Measurements from ENCODE around the gene PLXNA4. TPM values are rescaled to one million over a fixed set of nuclear protein-coding genes. Genes with fewer than 3 reads are reported as not detected.

The PLXNA4 gene
- total and polyA plus RNA-seq, 7 experiments from 2014 or later, result 0.05 to 31.6 (median 1.1) TPM

DNA sequence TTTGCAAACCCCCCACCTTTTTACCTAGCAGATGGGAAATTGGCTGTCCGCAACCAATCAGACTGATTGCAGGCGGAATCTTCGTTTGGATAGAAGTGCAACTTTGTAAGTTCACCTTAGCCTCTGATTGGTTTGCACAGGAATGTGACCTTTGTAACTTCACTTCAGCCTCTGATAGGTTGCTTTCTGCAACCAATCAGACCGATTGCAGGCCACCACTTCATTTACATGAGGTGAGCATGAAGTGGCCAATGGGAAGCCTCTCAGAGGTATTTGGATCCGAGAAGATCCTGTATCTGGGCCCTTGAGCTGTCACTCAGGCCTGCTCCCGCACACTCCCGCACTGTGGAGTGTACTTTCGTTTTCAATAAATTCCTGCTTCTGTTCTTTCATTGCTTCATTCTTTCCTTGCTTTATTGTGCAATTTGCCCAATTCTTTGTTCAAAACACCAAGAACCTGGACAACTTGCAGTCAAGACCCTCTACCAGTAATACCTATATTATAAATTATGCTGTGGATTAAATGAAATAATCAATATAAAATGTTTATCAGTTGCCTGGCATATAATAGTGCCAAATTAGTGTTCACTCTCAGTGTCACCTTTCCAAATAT, 491.4 kb downstream of the PLXNA4 start:
- Mint-ChIP-seq H3K4me1 (no peaks in the 10 kb centered on the region), H3K4me3 (no peak overlapping the region), H3K9me3 (peaks cover 0 to 5% (median 0%) of the 10 kb centered on the region in 11 donors), H3K27ac (no peak overlapping the region), H3K36me3 (no peaks in the 10 kb centered on the region), H3K27me3 (peaks cover 8 to 49% (median 21%) of the 10 kb centered on the region in 5 donors)
- H3K4me3 ChIP-seq (ENCODE audit: low read length), result no peak overlapping the region
- ChIA-PET POLR2A (no interaction called here), CTCF (no interaction called here)
- H3K9me3 ChIP-seq (ENCODE audit: control insufficient read depth in 2 of 3, low read length in 3 of 3), result no peaks in the 10 kb centered on the region
- ATAC-seq (no peak), DNase-seq (no peak)
- no peaks in the 10 kb centered on the region for H3K27me3 ChIP-seq (ENCODE audit: control insufficient read depth in 2 of 2, insufficient read depth in 2 of 2, low read length in 2 of 2)
- intact Hi-C loops (cut with micrococcal nuclease), result no loop called here
- H3K36me3 ChIP-seq (ENCODE audit: control insufficient read depth in 2 of 3, insufficient read depth in 3 of 3, low read length in 3 of 3), result no peaks in the 10 kb centered on the region
- H3K4me1 ChIP-seq (ENCODE audit: control insufficient read depth in 2 of 2, insufficient read depth in 2 of 2, low read length in 2 of 2), result no peaks in the 10 kb centered on the region
- H3K27ac ChIP-seq (ENCODE audit: low read depth, low read length), result no peak overlapping the region

DNA sequence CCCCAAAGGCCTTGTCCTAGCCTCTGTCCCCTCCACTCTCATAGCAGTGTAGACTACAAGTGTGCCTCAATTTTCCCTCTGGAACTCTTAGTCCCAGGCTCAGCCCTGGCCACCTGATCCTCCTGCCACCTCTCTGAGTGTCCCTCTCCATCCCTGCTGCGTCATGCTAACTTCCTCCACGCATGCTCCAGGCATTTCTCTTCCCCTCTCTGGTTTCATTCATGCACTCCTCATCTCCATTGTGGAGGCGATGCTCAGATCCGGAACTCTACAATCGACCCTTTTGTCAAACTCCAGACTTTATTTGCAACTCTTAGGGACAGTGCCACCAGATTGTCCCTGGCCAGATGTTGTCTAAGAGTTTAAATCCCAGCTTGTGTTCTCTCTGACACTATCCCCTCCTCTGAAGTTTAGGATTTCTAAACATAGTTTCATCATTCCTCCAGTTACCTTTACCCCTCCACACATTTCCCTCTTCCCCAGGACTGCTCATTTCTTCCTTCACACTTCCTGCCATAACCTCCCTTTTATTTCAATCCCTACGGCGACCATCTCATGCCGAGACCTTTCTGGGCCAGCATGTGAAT, 492.6 kb downstream of the PLXNA4 start:
- Histone ChIP-seq H3K27me3 (ENCODE audit: control insufficient read depth in 2 of 2, insufficient read depth in 2 of 2, low read length in 2 of 2) (no peaks in the 10 kb centered on the region), H3K36me3 (ENCODE audit: control insufficient read depth in 2 of 3, insufficient read depth in 3 of 3, low read length in 3 of 3) (no peaks in the 10 kb centered on the region), H3K4me3 (ENCODE audit: low read length) (no peak overlapping the region), H3K4me1 (ENCODE audit: control insufficient read depth in 2 of 2, insufficient read depth in 2 of 2, low read length in 2 of 2) (no peaks in the 10 kb centered on the region), H3K9me3 (ENCODE audit: control insufficient read depth in 2 of 3, low read length in 3 of 3) (no peaks in the 10 kb centered on the region), H3K27ac (ENCODE audit: low read depth, low read length) (no peak overlapping the region)
- Mint-ChIP-seq H3K4me1 (no peaks in the 10 kb centered on the region), H3K27me3 (peaks cover 12 to 51% (median 24%) of the 10 kb centered on the region in 5 donors), H3K27ac (no peak overlapping the region), H3K9me3 (peaks cover 0 to 5% (median 0%) of the 10 kb centered on the region in 11 donors), H3K4me3 (no peak overlapping the region), H3K36me3 (no peaks in the 10 kb centered on the region)
- DNase-seq (no peak), ATAC-seq (no peak)
- intact Hi-C loops (cut with micrococcal nuclease), result no loop called here
- ChIA-PET CTCF (no interaction called here), POLR2A (no interaction called here)

DNA sequence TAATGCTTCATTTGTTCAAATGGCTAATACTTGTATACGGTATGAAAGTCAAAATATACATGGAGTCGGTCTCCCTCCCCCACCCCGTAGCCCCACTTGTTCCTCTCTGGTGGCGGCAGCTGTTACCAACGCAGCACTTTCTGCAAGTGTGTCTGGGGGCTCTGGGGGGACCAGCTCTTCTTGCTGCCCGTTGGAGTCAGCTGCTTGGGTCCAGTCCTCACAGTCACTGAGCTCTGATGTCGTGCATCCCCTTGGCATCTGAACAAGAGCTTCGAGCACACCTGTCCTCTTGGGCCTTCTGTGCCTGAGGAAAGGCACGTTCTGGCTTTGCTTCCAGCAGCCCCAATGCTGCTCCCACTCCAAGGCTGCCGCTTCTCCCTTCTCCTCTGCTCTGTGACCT, 493.1 kb downstream of the PLXNA4 start:
- H3K27ac Mint-ChIP-seq, result no peak overlapping the region
- intact Hi-C loops (cut with micrococcal nuclease), result no loop called here
- no peaks in the 10 kb centered on the region for H3K4me1 Mint-ChIP-seq
- Histone ChIP-seq H3K9me3 (ENCODE audit: control insufficient read depth in 2 of 3, low read length in 3 of 3) (no peaks in the 10 kb centered on the region), H3K27me3 (ENCODE audit: control insufficient read depth in 2 of 2, insufficient read depth in 2 of 2, low read length in 2 of 2) (no peaks in the 10 kb centered on the region), H3K4me3 (ENCODE audit: low read length) (no peak overlapping the region), H3K4me1 (ENCODE audit: control insufficient read depth in 2 of 2, insufficient read depth in 2 of 2, low read length in 2 of 2) (no peaks in the 10 kb centered on the region), H3K36me3 (ENCODE audit: control insufficient read depth in 2 of 3, insufficient read depth in 3 of 3, low read length in 3 of 3) (no peaks in the 10 kb centered on the region), H3K27ac (ENCODE audit: low read depth, low read length) (no peak overlapping the region)
- POLR2A ChIA-PET, result no interaction called here
- peaks cover 0 to 5% (median 0%) of the 10 kb centered on the region in 11 donors for H3K9me3 Mint-ChIP-seq
- CTCF ChIA-PET, result no interaction called here
- H3K27me3 Mint-ChIP-seq, result peaks cover 12 to 46% (median 24%) of the 10 kb centered on the region in 5 donors
- ATAC-seq (no peak), DNase-seq (no peak)
- H3K36me3 Mint-ChIP-seq, result no peaks in the 10 kb centered on the region
- H3K4me3 Mint-ChIP-seq, result no peak overlapping the region

DNA sequence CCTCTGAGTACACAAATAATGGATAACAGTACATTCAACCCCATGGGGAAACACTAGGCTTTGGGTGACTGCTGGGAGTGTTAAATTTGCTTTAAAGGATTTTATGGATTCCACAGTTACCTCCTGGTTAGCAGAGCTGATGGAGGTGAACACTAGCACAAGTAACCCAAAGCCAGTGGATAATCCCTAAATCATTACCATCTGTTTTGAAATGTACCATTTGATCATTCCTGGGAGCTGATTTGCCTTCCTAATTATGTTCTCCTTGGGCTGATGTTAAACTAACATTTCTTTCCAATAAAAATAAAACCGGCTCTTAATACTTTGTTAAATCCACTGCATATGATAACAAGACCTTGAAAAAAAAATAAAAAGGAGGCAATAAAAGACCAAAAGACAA, 493.9 kb downstream of the PLXNA4 start:
- intact Hi-C loops (cut with micrococcal nuclease), result no loop called here

DNA sequence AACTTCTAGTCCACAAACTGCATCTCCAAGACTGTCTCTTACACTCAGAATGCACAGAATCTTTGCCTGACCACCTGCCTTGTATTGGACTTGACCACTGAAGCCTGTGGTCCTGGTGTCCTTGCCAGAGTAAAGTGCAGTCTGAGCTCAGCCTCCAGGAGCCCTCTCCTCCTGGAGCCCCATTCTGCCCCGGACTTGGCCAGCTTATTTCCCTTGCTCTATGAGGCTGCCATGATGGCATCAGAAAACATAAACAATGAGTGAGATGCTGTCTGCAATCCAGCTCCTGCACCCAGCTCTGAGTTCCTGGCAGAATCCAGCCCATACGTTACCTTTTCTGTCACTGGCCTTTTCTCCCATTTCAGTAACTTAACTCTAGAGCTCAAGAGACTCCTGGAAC, 494.6 kb downstream of the PLXNA4 start:
- intact Hi-C loops (cut with micrococcal nuclease), result no loop called here
- H3K4me3 Mint-ChIP-seq, result no peak overlapping the region
- H3K4me1 ChIP-seq (ENCODE audit: control insufficient read depth in 2 of 2, insufficient read depth in 2 of 2, low read length in 2 of 2), result no peaks in the 10 kb centered on the region
- H3K36me3 ChIP-seq (ENCODE audit: control insufficient read depth in 2 of 3, insufficient read depth in 3 of 3, low read length in 3 of 3), result no peaks in the 10 kb centered on the region
- H3K27ac Mint-ChIP-seq, result no peak overlapping the region
- no peaks in the 10 kb centered on the region for H3K4me1 Mint-ChIP-seq
- H3K27ac ChIP-seq (ENCODE audit: low read depth, low read length), result no peak overlapping the region
- H3K9me3 ChIP-seq (ENCODE audit: control insufficient read depth in 2 of 3, low read length in 3 of 3), result no peaks in the 10 kb centered on the region
- POLR2A ChIA-PET, result no interaction called here
- no peak for ATAC-seq
- CTCF ChIA-PET, result no interaction called here
- H3K9me3 Mint-ChIP-seq, result peaks cover 0 to 5% (median 0%) of the 10 kb centered on the region in 11 donors
- H3K36me3 Mint-ChIP-seq, result no peaks in the 10 kb centered on the region
- no peak overlapping the region for H3K4me3 ChIP-seq (ENCODE audit: low read length)
- DNase-seq, result no peak
- peaks cover 13 to 52% (median 37%) of the 10 kb centered on the region in 5 donors for H3K27me3 Mint-ChIP-seq
- no peaks in the 10 kb centered on the region for H3K27me3 ChIP-seq (ENCODE audit: control insufficient read depth in 2 of 2, insufficient read depth in 2 of 2, low read length in 2 of 2)

More for the DNA sequence above, 493.9 kb downstream of the PLXNA4 start:
- CTCF ChIA-PET, result no interaction called here
- Mint-ChIP-seq H3K36me3 (no peaks in the 10 kb centered on the region), H3K4me1 (no peaks in the 10 kb centered on the region), H3K9me3 (peaks cover 0 to 5% (median 0%) of the 10 kb centered on the region in 11 donors), H3K27me3 (peaks cover 12 to 45% (median 30%) of the 10 kb centered on the region in 5 donors), H3K4me3 (no peak overlapping the region), H3K27ac (no peak overlapping the region)
- Histone ChIP-seq H3K27ac (ENCODE audit: low read depth, low read length) (no peak overlapping the region), H3K4me1 (ENCODE audit: control insufficient read depth in 2 of 2, insufficient read depth in 2 of 2, low read length in 2 of 2) (no peaks in the 10 kb centered on the region), H3K36me3 (ENCODE audit: control insufficient read depth in 2 of 3, insufficient read depth in 3 of 3, low read length in 3 of 3) (no peaks in the 10 kb centered on the region), H3K27me3 (ENCODE audit: control insufficient read depth in 2 of 2, insufficient read depth in 2 of 2, low read length in 2 of 2) (no peaks in the 10 kb centered on the region), H3K9me3 (ENCODE audit: control insufficient read depth in 2 of 3, low read length in 3 of 3) (no peaks in the 10 kb centered on the region), H3K4me3 (ENCODE audit: low read length) (no peak overlapping the region)
- ATAC-seq (no peak), DNase-seq (no peak)
- POLR2A ChIA-PET, result no interaction called here

DNA sequence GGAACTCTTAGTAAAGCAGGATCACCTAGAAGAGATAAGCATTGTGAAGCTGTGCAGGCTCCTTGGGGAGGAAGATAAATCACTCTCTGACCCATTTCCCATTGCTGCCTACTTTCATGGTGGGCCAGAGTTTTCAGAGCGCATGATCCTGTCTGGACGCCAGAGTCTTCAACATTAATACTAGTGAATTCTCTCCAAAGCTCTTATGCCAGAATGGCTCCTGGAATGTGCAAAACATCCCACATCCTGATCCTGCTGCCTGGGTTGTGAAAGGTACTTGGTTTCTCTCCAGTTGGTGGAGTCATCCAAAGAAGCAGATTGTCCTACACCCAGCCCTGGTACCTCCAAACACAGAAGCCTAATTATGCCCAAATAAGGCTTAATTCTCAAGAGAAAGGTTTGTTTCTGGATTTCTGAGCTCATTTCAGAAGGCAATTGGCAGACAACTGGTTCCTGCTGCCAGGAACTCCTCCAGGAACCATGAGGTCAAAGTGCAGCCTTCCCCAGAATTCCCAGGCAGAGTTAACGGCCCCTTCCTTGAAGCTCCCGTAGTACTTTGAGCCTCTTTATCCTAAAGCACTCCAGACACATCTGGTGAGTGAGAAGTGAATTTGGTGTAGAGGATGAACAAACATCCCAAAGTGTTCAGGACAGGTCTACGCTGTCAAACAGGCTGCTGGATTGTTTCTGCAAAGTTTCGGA, 495.2 kb downstream of the PLXNA4 start:
- Mint-ChIP-seq H3K4me3 (no peak overlapping the region), H3K4me1 (no peaks in the 10 kb centered on the region), H3K27me3 (peaks cover 17 to 58% (median 42%) of the 10 kb centered on the region in 5 donors), H3K36me3 (no peaks in the 10 kb centered on the region), H3K27ac (no peak overlapping the region), H3K9me3 (peaks cover 0 to 5% (median 0%) of the 10 kb centered on the region in 11 donors)
- POLR2A ChIA-PET, result no interaction called here
- Histone ChIP-seq H3K27ac (ENCODE audit: low read depth, low read length) (no peak overlapping the region), H3K27me3 (ENCODE audit: control insufficient read depth in 2 of 2, insufficient read depth in 2 of 2, low read length in 2 of 2) (no peaks in the 10 kb centered on the region), H3K9me3 (ENCODE audit: control insufficient read depth in 2 of 3, low read length in 3 of 3) (no peaks in the 10 kb centered on the region), H3K4me1 (ENCODE audit: control insufficient read depth in 2 of 2, insufficient read depth in 2 of 2, low read length in 2 of 2) (no peaks in the 10 kb centered on the region), H3K4me3 (ENCODE audit: low read length) (no peak overlapping the region), H3K36me3 (ENCODE audit: control insufficient read depth in 2 of 3, insufficient read depth in 3 of 3, low read length in 3 of 3) (no peaks in the 10 kb centered on the region)
- intact Hi-C loops (cut with micrococcal nuclease), result no loop called here
- DNase-seq (no peak), ATAC-seq (no peak)
- CTCF ChIA-PET, result no interaction called here

DNA sequence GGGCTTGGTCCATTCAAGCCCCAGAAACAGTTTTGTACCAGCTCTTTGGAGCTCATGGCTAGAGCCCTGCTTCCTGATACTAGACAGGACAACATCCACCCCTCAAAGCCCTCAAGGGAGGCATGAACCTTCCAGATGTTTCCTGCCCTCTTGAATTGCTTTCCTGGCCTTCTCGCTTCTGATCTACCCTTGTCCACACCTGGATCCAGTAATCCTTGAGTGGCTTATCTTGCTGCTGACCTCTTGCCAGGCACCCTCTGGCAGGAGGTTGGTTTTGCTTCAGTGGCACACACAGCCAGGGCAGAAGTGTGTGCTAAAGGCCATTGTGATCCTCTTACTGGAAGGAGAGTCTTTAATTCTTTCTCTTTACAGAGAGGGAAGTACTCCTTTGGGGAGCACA, 495.8 kb downstream of the PLXNA4 start:
- POLR2A ChIA-PET, result no interaction called here
- H3K27ac Mint-ChIP-seq, result no peak overlapping the region
- CTCF ChIA-PET, result no interaction called here
- H3K27me3 Mint-ChIP-seq, result peaks cover 17 to 59% (median 41%) of the 10 kb centered on the region in 5 donors
- H3K9me3 Mint-ChIP-seq, result peaks cover 0 to 5% (median 0%) of the 10 kb centered on the region in 11 donors
- Histone ChIP-seq H3K4me3 (ENCODE audit: low read length) (no peak overlapping the region), H3K4me1 (ENCODE audit: control insufficient read depth in 2 of 2, insufficient read depth in 2 of 2, low read length in 2 of 2) (no peaks in the 10 kb centered on the region), H3K9me3 (ENCODE audit: control insufficient read depth in 2 of 3, low read length in 3 of 3) (no peaks in the 10 kb centered on the region), H3K27me3 (ENCODE audit: control insufficient read depth in 2 of 2, insufficient read depth in 2 of 2, low read length in 2 of 2) (no peaks in the 10 kb centered on the region), H3K36me3 (ENCODE audit: control insufficient read depth in 2 of 3, insufficient read depth in 3 of 3, low read length in 3 of 3) (no peaks in the 10 kb centered on the region), H3K27ac (ENCODE audit: low read depth, low read length) (no peak overlapping the region)
- no peaks in the 10 kb centered on the region for H3K4me1 Mint-ChIP-seq
- ATAC-seq, result no peak
- no peaks in the 10 kb centered on the region for H3K36me3 Mint-ChIP-seq
- no peak overlapping the region for H3K4me3 Mint-ChIP-seq
- DNase-seq, result no peak
- intact Hi-C loops (cut with micrococcal nuclease), result no loop called here

Measured in naive thymus-derived CD4-positive, alpha-beta T cell (primary cell).